Endometrium (tissue), 2 donors: ENCODE measurements around the gene DNAH1.

Experiments
- FAIRE-seq: peaks from 2 replicates; lab custom pipeline; 2012; peaks lifted over from hg19 to GRCh38; lab: Jason Lieb, UNC
- donor health status: control.
- donor health status: control.

DNAH1 gene

GRCh38 chr3:52357151-52358080 is 41.3 kb downstream of the DNAH1 start:
- FAIRE-seq = no peak

GRCh38 chr3:52358362-52358940 is 42.3 kb downstream of the DNAH1 start:
- no peak for FAIRE-seq

- FAIRE-seq = no peak
Measured at GRCh38 chr3:52359116-52359855, 43.2 kb downstream of the DNAH1 start.

GRCh38 chr3:52361011-52361410 is 44.9 kb downstream of the DNAH1 start:
- FAIRE-seq = no peak

- no peak for FAIRE-seq
Measured at GRCh38 chr3:52361454-52361853, 45.3 kb downstream of the DNAH1 start.

- no peak for FAIRE-seq
Measured at GRCh38 chr3:52361898-52362297, 45.8 kb downstream of the DNAH1 start.

- no peak for FAIRE-seq
Measured at GRCh38 chr3:52364322-52365035, 48.4 kb downstream of the DNAH1 start.

- FAIRE-seq = no peak
Measured at GRCh38 chr3:52366527-52366926, 50.4 kb downstream of the DNAH1 start.

GRCh38 chr3:52367891-52368880 is 52.1 kb downstream of the DNAH1 start:
- no peak for FAIRE-seq

GRCh38 chr3:52370531-52370930 is 54.4 kb downstream of the DNAH1 start:
- no peak for FAIRE-seq

- FAIRE-seq = no peak
Measured at GRCh38 chr3:52372822-52373504, 56.8 kb downstream of the DNAH1 start.

- peak; percentile 43 for FAIRE-seq
Measured at GRCh38 chr3:52373676-52374075, 57.6 kb downstream of the DNAH1 start.

GRCh38 chr3:52374173-52374572 is 58.1 kb downstream of the DNAH1 start:
- no peak for FAIRE-seq

GRCh38 chr3:52379610-52380009 is 63.5 kb downstream of the DNAH1 start:
- no peak for FAIRE-seq

GRCh38 chr3:52380023-52380422 is 63.9 kb downstream of the DNAH1 start:
- FAIRE-seq = no peak

GRCh38 chr3:52381623-52382022 is 65.5 kb downstream of the DNAH1 start:
- no peak for FAIRE-seq

- no peak for FAIRE-seq
Measured at GRCh38 chr3:52383446-52383845, 67.3 kb downstream of the DNAH1 start.

- FAIRE-seq = no peak
Measured at GRCh38 chr3:52384019-52384761, 68.1 kb downstream of the DNAH1 start.

GRCh38 chr3:52385157-52385556 is 69.0 kb downstream of the DNAH1 start:
- FAIRE-seq = no peak

GRCh38 chr3:52387481-52387880 is 71.4 kb downstream of the DNAH1 start:
- no peak for FAIRE-seq
